ENCODE results near the gene WDR72.
A peak's percentile ranks its signal among the peaks of the same experiment; 100 is the strongest.
"Not testable (repeated sequence)": the region's sequence is repeated elsewhere in the genome, so short reads cannot be mapped to it uniquely, and the experiment has no call there.

WDR72 gene

DNA sequence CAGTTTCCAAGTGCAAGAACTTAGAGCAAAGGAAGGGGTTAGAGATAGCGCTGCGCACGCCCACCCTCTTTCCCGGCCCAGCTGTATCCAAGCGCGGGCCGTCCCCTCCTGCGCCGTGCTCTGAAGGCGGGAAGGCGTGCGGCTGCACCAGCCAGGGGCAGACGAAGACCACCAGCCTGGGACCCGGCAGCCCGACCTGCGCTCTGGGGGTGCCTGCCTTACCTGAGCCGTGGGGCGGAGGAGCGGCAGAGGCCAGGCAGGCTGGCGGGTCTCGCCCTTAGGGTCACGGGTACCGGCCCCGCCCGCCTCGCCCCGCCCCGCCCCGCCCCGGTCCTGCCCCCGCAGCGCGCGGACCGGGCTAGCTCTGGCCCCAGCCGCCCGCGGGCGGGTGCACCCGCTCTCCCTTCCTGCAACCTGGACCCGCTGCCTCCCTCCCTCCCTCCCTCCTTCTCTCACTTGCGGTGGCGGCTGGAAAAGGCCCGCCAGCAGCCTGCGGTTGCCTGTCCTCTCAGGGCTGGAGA, at the start of gene WDR72:
WDR72 (minus strand) TSS at position 253 of the 521 bp plus-strand sequence. CDS start 26,514 bp downstream, outside the sequence.
- H3K36me3 ChIP-seq (ENCODE audit: control insufficient read depth, insufficient read depth, low read length) = no peaks in the 10 kb centered on the region
- H3K4me3 ChIP-seq (ENCODE audit: low read length) = peak within 1 kb of the TSS; percentile 51; the same call in 1 of the 2 replicates
- peaks cover 5% of the 10 kb centered on the region; the same call in 1 of the 2 replicates for H3K27me3 ChIP-seq (ENCODE audit: control insufficient read depth, insufficient read depth, low read length)
- H3K9me3 ChIP-seq (ENCODE audit: control insufficient read depth, insufficient read depth, low read length) = no peaks in the 10 kb centered on the region
- H3K27ac ChIP-seq (ENCODE audit: low read length) = no peak within 1 kb of the TSS
- peaks cover 2% of the 10 kb centered on the region; the same call in 1 of the 2 replicates for H3K4me1 ChIP-seq (ENCODE audit: control insufficient read depth, insufficient read depth, low read length)
- no CpG with 5 or more reads among the region's 45 CpGs for WGBS (ENCODE audit: insufficient coverage, insufficient read length)
- no peak for DNase-seq (ENCODE audit: low read depth, low spot score)

DNA sequence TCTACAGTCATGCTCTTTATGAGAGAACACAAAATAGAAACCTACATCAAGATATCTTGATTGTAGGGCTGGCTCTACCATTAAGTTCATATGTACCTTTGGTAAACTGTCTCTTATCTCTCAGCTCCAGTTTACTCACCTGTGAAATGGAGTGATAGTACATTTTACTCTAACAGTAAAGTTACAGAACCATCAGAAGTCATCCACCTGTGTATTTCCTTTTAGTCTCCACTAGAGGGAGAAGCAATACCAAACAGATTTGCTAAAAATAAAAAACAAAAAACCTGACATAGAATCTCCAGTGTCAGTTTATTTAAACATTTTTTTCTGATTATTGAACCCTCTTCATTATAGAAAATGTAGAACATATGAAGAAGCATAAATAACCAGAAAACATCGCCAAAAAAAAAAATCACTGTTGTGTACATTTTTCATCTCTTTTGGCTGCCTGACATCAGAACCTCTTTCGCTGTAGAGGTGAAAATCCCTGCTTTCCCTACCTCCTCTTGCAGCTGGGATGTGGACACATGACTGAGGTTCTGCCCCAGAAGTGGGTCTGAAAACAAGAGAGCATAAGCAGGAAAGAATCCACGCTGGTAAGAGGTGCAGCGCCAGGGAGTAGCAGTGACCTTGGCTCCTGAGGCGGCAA, 48.7 kb upstream of the WDR72 start:
- DNase-seq (ENCODE audit: low read depth, low spot score) = no peak
- Histone ChIP-seq H3K4me1 (ENCODE audit: control insufficient read depth, insufficient read depth, low read length) (no peaks in the 10 kb centered on the region), H3K4me3 (ENCODE audit: low read length) (no peak overlapping the region), H3K27me3 (ENCODE audit: control insufficient read depth, insufficient read depth, low read length) (no peaks in the 10 kb centered on the region), H3K9me3 (ENCODE audit: control insufficient read depth, insufficient read depth, low read length) (no peaks in the 10 kb centered on the region), H3K36me3 (ENCODE audit: control insufficient read depth, insufficient read depth, low read length) (no peaks in the 10 kb centered on the region), H3K27ac (ENCODE audit: low read length) (no peak overlapping the region)
- WGBS (ENCODE audit: insufficient coverage, insufficient read length) = no CpG with 5 or more reads among the region's 5 CpGs

DNA sequence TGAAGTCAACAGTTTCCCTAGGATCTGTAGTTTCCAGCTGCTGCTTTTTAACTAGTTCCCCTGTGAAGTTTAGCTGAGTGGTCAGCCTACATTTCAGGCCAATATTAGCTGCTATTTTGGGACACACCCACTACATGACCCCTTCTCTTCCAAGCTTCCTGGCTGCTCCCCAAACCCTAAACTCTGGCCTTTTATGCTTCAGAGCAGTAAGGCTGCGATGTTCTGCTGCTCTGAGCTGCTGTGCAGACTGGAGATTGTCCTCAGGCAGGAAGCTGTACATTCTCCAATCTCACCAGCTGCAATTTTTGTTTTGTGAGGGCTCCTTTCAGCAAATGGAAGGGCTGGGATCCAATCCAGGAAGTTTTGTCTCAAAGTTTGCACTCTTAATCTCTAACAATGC, 48.0 kb upstream of the WDR72 start:
- H3K27ac ChIP-seq (ENCODE audit: low read length) = no peak overlapping the region
- no peaks in the 10 kb centered on the region for H3K27me3 ChIP-seq (ENCODE audit: control insufficient read depth, insufficient read depth, low read length)
- no CpG with 5 or more reads among the region's 1 CpG for WGBS (ENCODE audit: insufficient coverage, insufficient read length)
- H3K9me3 ChIP-seq (ENCODE audit: control insufficient read depth, insufficient read depth, low read length) = no peaks in the 10 kb centered on the region
- H3K4me1 ChIP-seq (ENCODE audit: control insufficient read depth, insufficient read depth, low read length) = no peaks in the 10 kb centered on the region
- no peak for DNase-seq (ENCODE audit: low read depth, low spot score)
- H3K4me3 ChIP-seq (ENCODE audit: low read length) = no peak overlapping the region
- H3K36me3 ChIP-seq (ENCODE audit: control insufficient read depth, insufficient read depth, low read length) = no peaks in the 10 kb centered on the region

DNA sequence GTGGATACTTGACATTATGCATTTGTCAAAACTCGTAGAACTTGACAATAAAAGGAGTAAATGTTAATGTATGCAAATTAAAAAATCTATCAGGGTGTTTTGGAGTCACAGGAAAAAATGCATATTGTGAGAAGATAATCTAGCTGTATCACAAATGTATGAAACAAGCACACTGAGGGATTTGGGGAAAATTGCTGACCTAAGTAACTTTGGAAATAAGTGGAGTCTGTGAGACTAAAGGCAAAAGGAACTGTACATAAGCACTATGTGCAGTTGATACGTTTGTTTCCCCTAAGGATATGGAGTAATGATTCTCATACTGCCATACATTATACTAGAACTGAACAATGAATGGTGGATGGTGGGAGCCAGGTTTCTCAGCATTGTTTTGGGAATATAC, 43.2 kb upstream of the WDR72 start:
- Histone ChIP-seq H3K4me3 (ENCODE audit: low read length) (no peak overlapping the region), H3K4me1 (ENCODE audit: control insufficient read depth, insufficient read depth, low read length) (no peaks in the 10 kb centered on the region), H3K27ac (ENCODE audit: low read length) (no peak overlapping the region), H3K9me3 (ENCODE audit: control insufficient read depth, insufficient read depth, low read length) (no peaks in the 10 kb centered on the region), H3K36me3 (ENCODE audit: control insufficient read depth, insufficient read depth, low read length) (no peaks in the 10 kb centered on the region), H3K27me3 (ENCODE audit: control insufficient read depth, insufficient read depth, low read length) (no peaks in the 10 kb centered on the region)
- WGBS (ENCODE audit: insufficient coverage, insufficient read length) = no CpG with 5 or more reads among the region's 2 CpGs
- DNase-seq (ENCODE audit: low read depth, low spot score) = no peak

DNA sequence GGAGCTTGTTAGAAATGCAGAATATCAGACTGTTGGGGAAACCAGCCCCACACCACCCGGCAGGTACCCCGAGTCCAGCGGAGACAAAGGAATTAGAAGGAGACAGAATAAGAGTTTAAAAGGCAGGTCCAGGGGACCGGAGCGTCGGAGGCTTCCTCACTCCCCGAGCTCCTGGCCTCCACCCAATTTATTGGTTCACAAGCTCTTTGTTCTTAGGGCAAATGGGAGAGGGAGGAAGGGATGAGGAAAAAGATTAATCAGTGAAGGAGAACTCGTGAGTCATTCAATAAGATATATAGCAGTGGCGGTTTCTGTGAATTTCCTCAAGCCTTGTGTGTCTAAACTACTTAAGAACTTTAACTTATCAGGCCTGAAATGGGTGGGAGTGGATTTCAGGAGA, 32.1 kb upstream of the WDR72 start:
- no peak for DNase-seq (ENCODE audit: low read depth, low spot score)
- Histone ChIP-seq H3K27me3 (ENCODE audit: control insufficient read depth, insufficient read depth, low read length) (no peaks in the 10 kb centered on the region), H3K4me3 (ENCODE audit: low read length) (no peak overlapping the region), H3K9me3 (ENCODE audit: control insufficient read depth, insufficient read depth, low read length) (no peaks in the 10 kb centered on the region), H3K36me3 (ENCODE audit: control insufficient read depth, insufficient read depth, low read length) (no peaks in the 10 kb centered on the region), H3K4me1 (ENCODE audit: control insufficient read depth, insufficient read depth, low read length) (no peaks in the 10 kb centered on the region), H3K27ac (ENCODE audit: low read length) (no peak overlapping the region)
- no CpG with 5 or more reads among the region's 9 CpGs for WGBS (ENCODE audit: insufficient coverage, insufficient read length)

DNA sequence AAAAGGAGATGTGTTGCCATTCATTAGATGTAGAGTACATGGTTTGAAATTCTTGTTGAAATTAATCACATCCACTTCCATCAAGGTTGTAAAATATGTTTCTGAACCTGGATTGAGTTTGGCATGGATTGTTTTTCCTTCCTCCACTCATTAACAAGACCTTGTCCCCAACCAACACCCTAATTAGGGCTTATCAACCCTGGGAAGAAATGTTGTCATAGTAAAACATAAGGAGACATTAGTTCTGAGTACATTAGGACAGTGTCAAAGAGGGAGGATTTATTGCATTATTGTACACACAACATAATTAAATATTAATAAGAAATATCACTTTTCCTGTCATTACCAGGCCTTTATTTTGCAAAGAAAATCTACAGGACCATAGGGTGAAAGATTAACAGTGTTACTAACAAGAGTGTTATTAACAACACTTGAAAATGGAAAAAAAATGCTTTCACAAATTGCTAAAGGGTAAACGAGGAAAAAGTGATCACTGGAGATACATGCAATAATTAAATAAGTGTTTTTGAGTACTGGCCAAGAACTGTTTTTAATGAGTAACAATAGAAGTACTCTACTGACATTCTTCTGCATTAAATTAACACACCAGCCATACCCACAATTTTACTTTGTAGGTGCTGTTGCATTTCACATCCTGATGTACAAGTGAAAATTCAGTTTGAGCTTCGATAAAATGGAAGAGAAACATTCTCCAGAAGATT, 30.4 kb upstream of the WDR72 start:
- DNase-seq (ENCODE audit: low read depth, low spot score) = no peak
- Histone ChIP-seq H3K9me3 (ENCODE audit: control insufficient read depth, insufficient read depth, low read length) (no peaks in the 10 kb centered on the region), H3K27me3 (ENCODE audit: control insufficient read depth, insufficient read depth, low read length) (no peaks in the 10 kb centered on the region), H3K36me3 (ENCODE audit: control insufficient read depth, insufficient read depth, low read length) (no peaks in the 10 kb centered on the region), H3K4me3 (ENCODE audit: low read length) (no peak overlapping the region), H3K27ac (ENCODE audit: low read length) (no peak overlapping the region), H3K4me1 (ENCODE audit: control insufficient read depth, insufficient read depth, low read length) (no peaks in the 10 kb centered on the region)
- no CpG with 5 or more reads among the region's 2 CpGs for WGBS (ENCODE audit: insufficient coverage, insufficient read length)

DNA sequence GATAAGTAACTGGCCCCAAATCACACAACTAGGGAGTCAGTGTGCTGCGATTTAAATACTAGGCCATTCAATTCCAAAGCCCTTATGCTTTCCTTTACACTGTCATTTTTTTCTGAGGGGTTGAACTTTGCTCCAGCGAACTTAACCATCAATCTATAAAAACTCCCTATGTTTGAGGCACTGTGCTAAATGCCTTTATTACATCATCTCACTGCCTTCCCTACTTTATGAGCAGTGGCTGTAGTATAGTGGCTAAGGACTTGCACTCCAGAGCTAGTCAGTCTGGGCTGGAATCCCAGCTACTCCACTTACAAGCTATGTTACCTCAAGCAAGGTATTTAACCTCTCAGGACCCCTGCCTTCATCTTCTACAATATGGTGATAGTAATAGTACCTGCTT, 26.9 kb upstream of the WDR72 start:
- Histone ChIP-seq H3K27me3 (ENCODE audit: control insufficient read depth, insufficient read depth, low read length) (no peaks in the 10 kb centered on the region), H3K27ac (ENCODE audit: low read length) (no peak overlapping the region), H3K9me3 (ENCODE audit: control insufficient read depth, insufficient read depth, low read length) (no peaks in the 10 kb centered on the region), H3K4me1 (ENCODE audit: control insufficient read depth, insufficient read depth, low read length) (no peaks in the 10 kb centered on the region), H3K36me3 (ENCODE audit: control insufficient read depth, insufficient read depth, low read length) (no peaks in the 10 kb centered on the region), H3K4me3 (ENCODE audit: low read length) (no peak overlapping the region)
- WGBS (ENCODE audit: insufficient coverage, insufficient read length) = no CpG with 5 or more reads among the region's 2 CpGs
- DNase-seq (ENCODE audit: low read depth, low spot score) = no peak

DNA sequence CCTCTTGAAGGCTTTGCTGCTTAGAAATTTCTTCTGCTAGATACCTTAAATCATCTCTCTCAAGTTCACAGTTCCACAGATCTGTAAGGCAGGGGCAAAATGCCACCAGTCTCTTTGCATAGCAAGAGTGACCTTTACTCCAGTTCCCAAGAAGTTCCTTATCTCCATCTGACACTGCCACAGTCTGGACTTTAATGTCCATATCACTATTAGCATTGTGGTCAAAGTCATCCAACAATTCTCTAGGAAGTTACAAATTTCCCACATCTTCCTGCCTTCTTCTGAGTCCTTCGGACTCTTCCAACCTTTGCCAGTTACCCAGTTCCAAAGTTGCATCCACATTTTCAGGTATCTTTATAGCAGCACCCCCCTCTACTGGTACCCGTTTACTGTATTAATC, 25.8 kb upstream of the WDR72 start:
- H3K9me3 ChIP-seq (ENCODE audit: control insufficient read depth, insufficient read depth, low read length); DNase-seq (ENCODE audit: low read depth, low spot score); H3K36me3 ChIP-seq (ENCODE audit: control insufficient read depth, insufficient read depth, low read length); H3K4me3 ChIP-seq (ENCODE audit: low read length); H3K27me3 ChIP-seq (ENCODE audit: control insufficient read depth, insufficient read depth, low read length); H3K27ac ChIP-seq (ENCODE audit: low read length); H3K4me1 ChIP-seq (ENCODE audit: control insufficient read depth, insufficient read depth, low read length): not testable (repeated sequence)
- no CpG with 5 or more reads among the region's 2 CpGs for WGBS (ENCODE audit: insufficient coverage, insufficient read length)

DNA sequence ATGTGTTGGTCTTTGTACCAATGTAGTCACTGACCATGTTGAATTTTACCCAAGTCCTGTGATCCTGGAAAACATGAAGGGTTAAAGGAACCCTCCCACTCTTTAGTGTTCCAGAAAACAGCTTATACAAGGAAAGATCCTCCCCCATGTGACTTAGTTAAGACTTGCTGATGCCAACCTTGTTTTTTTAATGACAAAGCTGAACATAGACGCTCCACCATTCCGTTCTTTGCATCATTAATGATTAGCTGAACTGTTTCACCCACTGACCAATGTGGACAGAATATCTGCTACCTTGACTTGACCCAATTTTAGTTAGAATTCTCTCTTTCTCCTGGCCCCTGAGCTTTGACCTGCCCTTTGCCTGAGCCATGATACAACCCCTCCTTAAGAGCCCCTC, 3.5 kb upstream of the WDR72 start:
- Histone ChIP-seq H3K36me3 (ENCODE audit: control insufficient read depth, insufficient read depth, low read length) (no peaks in the 10 kb centered on the region), H3K27me3 (ENCODE audit: control insufficient read depth, insufficient read depth, low read length) (peaks cover 4% of the 10 kb centered on the region; the same call in 1 of the 2 replicates), H3K9me3 (ENCODE audit: control insufficient read depth, insufficient read depth, low read length) (no peaks in the 10 kb centered on the region), H3K4me1 (ENCODE audit: control insufficient read depth, insufficient read depth, low read length) (peaks cover 2% of the 10 kb centered on the region; the same call in 1 of the 2 replicates), H3K27ac (ENCODE audit: low read length) (no peak overlapping the region), H3K4me3 (ENCODE audit: low read length) (no peak overlapping the region)
- no peak for DNase-seq (ENCODE audit: low read depth, low spot score)
- no CpG with 5 or more reads among the region's 2 CpGs for WGBS (ENCODE audit: insufficient coverage, insufficient read length)

DNA sequence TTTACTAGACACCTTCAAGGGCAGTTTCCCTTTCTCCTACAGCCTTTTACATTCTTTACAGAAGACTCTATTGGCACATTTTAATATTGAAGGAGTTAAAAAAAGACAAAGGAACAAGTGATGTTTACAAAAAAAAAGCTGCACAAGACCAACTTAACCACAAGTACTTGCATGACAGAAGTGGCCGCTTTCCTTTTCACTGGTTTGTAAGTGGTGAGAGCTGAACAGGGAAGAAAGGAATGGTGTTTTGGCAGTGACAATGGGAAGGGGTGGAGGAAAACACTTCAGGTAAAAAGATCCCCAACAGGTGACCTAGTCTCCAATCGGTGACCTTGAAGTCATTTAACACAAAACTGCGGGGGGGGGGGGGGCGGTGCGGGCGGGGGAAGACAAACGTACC, 1.1 kb downstream of the WDR72 start:
- Histone ChIP-seq H3K4me1 (ENCODE audit: control insufficient read depth, insufficient read depth, low read length) (peaks cover 2% of the 10 kb centered on the region; the same call in 1 of the 2 replicates), H3K36me3 (ENCODE audit: control insufficient read depth, insufficient read depth, low read length) (no peaks in the 10 kb centered on the region), H3K4me3 (ENCODE audit: low read length) (no peak overlapping the region), H3K27me3 (ENCODE audit: control insufficient read depth, insufficient read depth, low read length) (peaks cover 5% of the 10 kb centered on the region; the same call in 1 of the 2 replicates), H3K9me3 (ENCODE audit: control insufficient read depth, insufficient read depth, low read length) (no peaks in the 10 kb centered on the region), H3K27ac (ENCODE audit: low read length) (no peak overlapping the region)
- no peak for DNase-seq (ENCODE audit: low read depth, low spot score)
- WGBS (ENCODE audit: insufficient coverage, insufficient read length) = no CpG with 5 or more reads among the region's 7 CpGs

All from iPS DF 6.9 (cell line).